HepG2 (cell line): ENCODE data around the gene KIAA1549. TPM values are rescaled to one million over a fixed set of nuclear protein-coding genes. Genes with fewer than 3 reads are reported as not detected.

ENCODE experiments used
- ATAC-seq: fragments of 200-7000 bp; cut with Tn5 transposase; 3 replicates; pipeline ENCODE4 v1.9.1; 2020; ENCODE audit warnings: mild to moderate bottlenecking, moderate library complexity
- BruUV-seq: library from RNA; stranded (reverse); fragments of 400-500 nt; replicated peaks from 2 replicates; lab custom pipeline; 2021; lab: Mats Ljungman, UMichigan
- CTCF ChIA-PET: fragments of 300-600 bp; formaldehyde crosslinking; extraction: SDS; loops from one replicate; lab custom pipeline; 2021; ENCODE audit warnings: low total read pairs, inconsistent platforms, low intra/inter-chr PET ratio; lab: Yijun Ruan, JAX
- POLR2A ChIA-PET: fragments of 350-600 bp; sonication (Branson Sonifier 250); formaldehyde crosslinking; loops from one replicate; lab custom pipeline; 2020; ENCODE audit warnings: antibody characterized with exemption, inconsistent platforms; lab: Yijun Ruan, JAX
- DNase-seq: peaks from one replicate; pipeline ENCODE4 v3.0.0-alpha.2; 2015; ENCODE audit warnings: low spot score
- FAIRE-seq: peaks from 3 replicates; lab custom pipeline; 2011; peaks lifted over from hg19 to GRCh38; lab: Jason Lieb, UNC
- H2AFZ ChIP-seq: one replicate; pipeline ENCODE4 v1.6.1; 2011; ENCODE audit warnings: low read length, inconsistent platforms
- H3K27ac ChIP-seq: fragments of 300-600 bp; 3 replicates; pipeline ENCODE4 v1.8.0; 2011; ENCODE audit warnings: mixed run types, mild to moderate bottlenecking, mixed read lengths, low read length, inconsistent platforms; ENCODE audit not compliant: insufficient read depth; ENCODE audit errors: extremely low read length
- H3K27me3 ChIP-seq, 2 experiments: fragments of 200-600 bp in 1 of 2; 2 replicates in 1 of 2; 3 replicates in 1 of 2; pipeline versions ENCODE4 v1.6.0 to v1.8.0; 2011; ENCODE audit warnings: low read length in 2 of 2, mild to moderate bottlenecking in 2 of 2, moderate library complexity in 2 of 2, inconsistent platforms in 1 of 2; ENCODE audit not compliant: insufficient read depth in 2 of 2, control insufficient read depth in 1 of 2
- H3K36me3 ChIP-seq, 2 experiments: fragments of 200-600 bp in 1 of 2; replicated peaks in 1 of 2; 2 replicates in 1 of 2; 3 replicates in 1 of 2; pipeline versions ENCODE4 v1.5.1 to v1.8.0; 2011; ENCODE audit warnings: low read length in 2 of 2, inconsistent platforms in 1 of 2; ENCODE audit not compliant: insufficient read depth in 2 of 2, control insufficient read depth in 1 of 2
- H3K4me1 ChIP-seq: 2 replicates; pipeline ENCODE4 v1.5.1; 2012; ENCODE audit warnings: low read length, inconsistent platforms; ENCODE audit not compliant: insufficient read depth
- H3K4me2 ChIP-seq: 2 replicates; pipeline ENCODE4 v1.6.0; 2011; ENCODE audit warnings: low read depth, low read length, inconsistent platforms
- H3K4me3 ChIP-seq, 3 experiments: fragments of 200-600 bp in 1 of 3; sonication (generic), shearing (Covaris generic) in 1 of 3; replicated peaks in 1 of 3; 2 replicates each; pipeline ENCODE4 v1.5.1; 2011 to 2016; ENCODE audit warnings: low read length in 3 of 3, inconsistent platforms in 2 of 3, low read depth in 2 of 3, mild to moderate bottlenecking in 2 of 3, control low read depth in 1 of 3, mixed read lengths in 1 of 3; ENCODE audit not compliant: insufficient read depth in 1 of 3
- H3K79me2 ChIP-seq: one replicate; pipeline ENCODE4 v1.6.1; 2011; ENCODE audit warnings: low read length, inconsistent platforms; ENCODE audit not compliant: insufficient read depth
- H3K9ac ChIP-seq: 2 replicates; pipeline ENCODE4 v1.6.0; 2011; ENCODE audit warnings: mild to moderate bottlenecking, low read depth, low read length, inconsistent platforms; ENCODE audit not compliant: insufficient read depth
- H3K9me3 ChIP-seq: 2 replicates; pipeline ENCODE4 v1.5.1; 2012; ENCODE audit warnings: mild to moderate bottlenecking, low read length
- H4K20me1 ChIP-seq: 2 replicates; pipeline ENCODE4 v1.6.0; 2011; ENCODE audit warnings: inconsistent platforms, mild to moderate bottlenecking, low read length, moderate library complexity; ENCODE audit not compliant: insufficient read depth
- CREM ChIP-seq, 2 experiments: sonication (generic) in 1 of 2; formaldehyde crosslinking in 1 of 2; IDR thresholded peaks; 2 replicates each; pipeline versions ENCODE4 v1.4.0 to v1.6.1; 2016 to 2020; ENCODE audit warnings: antibody characterized with exemption in 1 of 2, mild to moderate bottlenecking in 1 of 2, missing genetic modification reagents in 1 of 2
- E2F2 ChIP-seq: sonication (generic); formaldehyde crosslinking; IDR thresholded peaks from 2 replicates; pipeline ENCODE4 v1.4.0; 2020; ENCODE audit warnings: missing genetic modification reagents, borderline replicate concordance
- HMGXB3 ChIP-seq: sonication (generic); formaldehyde crosslinking; IDR thresholded peaks from 2 replicates; pipeline ENCODE4 v1.4.0; 2020; ENCODE audit warnings: missing genetic modification reagents, borderline replicate concordance
- KDM5A ChIP-seq: fragments of 200-600 bp; sonication (generic); IDR thresholded peaks from 2 replicates; pipeline ENCODE4 v1.7.0; 2018; ENCODE audit warnings: antibody characterized with exemption, mild to moderate bottlenecking, low read length, borderline replicate concordance
- RFX1 ChIP-seq: fragments of 450-650 bp; IDR thresholded peaks from 2 replicates; pipeline ENCODE4 v1.6.1; 2017
- ZKSCAN1 ChIP-seq: fragments of 150-350 bp; IDR thresholded peaks from 2 replicates; pipeline ENCODE4 v1.6.1; 2014; ENCODE audit warnings: low read length
- ZNF10 ChIP-seq: sonication (generic); formaldehyde crosslinking; IDR thresholded peaks from 2 replicates; pipeline ENCODE4 v1.4.0; 2020; ENCODE audit warnings: mild to moderate bottlenecking, low read depth, missing genetic modification reagents, borderline replicate concordance
- ZNF207 ChIP-seq: fragments of 450-650 bp; IDR thresholded peaks from 2 replicates; pipeline ENCODE4 v1.6.1; 2016; ENCODE audit warnings: antibody characterized with exemption, borderline replicate concordance
- ZNF446 ChIP-seq: sonication (generic); formaldehyde crosslinking; IDR thresholded peaks from 2 replicates; pipeline ENCODE4 v1.5.0; 2020; ENCODE audit warnings: mild to moderate bottlenecking, missing genetic modification reagents
- WGBS: methylation state at CpG from one replicate; pipeline ENCODE4 v1.1.6; 2017; ENCODE audit warnings: low lambda C conversion rate; 5-methylcytosine and 5-hydroxymethylcytosine counted together
- in situ Hi-C: cut with HindIII; loops from 2 replicates; pipeline ENCODE4 v1.10.0; 2017; ENCODE audit warnings: low pct_unique_long_range_greater_than_20kb; ENCODE audit not compliant: extremely low pct_ligation_motif_present
- intact Hi-C: fragments of 100-400 bp; cut with micrococcal nuclease; formaldehyde crosslinking; loops from one replicate; pipeline ENCODE4 v1.10.0; 2022; ENCODE audit not compliant: unreplicated experiment
- polyA plus RNA-seq, 8 experiments: library from polyadenylated mRNA; depleted of rRNA in 3 of 8; stranded (reverse) in 7 of 8; unstranded in 1 of 8; fragments of >200 nt; fragmentation: Illumina TruSeq in 4 of 8; extraction: Trizol in 4 of 8; gene quantifications; 2 replicates each; pipeline versions ENCODE4 v1.2.1 to v1.2.3, GENCODE V29; 2011 to 2016; ENCODE audit warnings: low read depth in 4 of 8, missing spikeins in 1 of 8, mixed read lengths in 1 of 8; ENCODE audit not compliant: insufficient read depth in 1 of 8
- total RNA-seq, 5 experiments: library from RNA; depleted of rRNA; stranded (reverse); fragments of >200 nt; fragmentation: Illumina TruSeq; extraction: Trizol; gene quantifications; 2 replicates each; pipeline ENCODE4 v1.2.3, GENCODE V29; 2016; ENCODE audit warnings: low read depth in 1 of 5
- TF ChIP-seq, protein P1 (sequence below): IDR thresholded peaks from 2 replicates; pipeline ENCODE4 v1.4.0; 2020; ENCODE audit warnings: mild to moderate bottlenecking, missing genetic modification reagents

Gene KIAA1549
- total and polyA plus RNA-seq, 2 of the 13 experiments (the other 11 are each of a cell fraction or from before 2014, with no cell fraction given), result 1.1 to 1.8 TPM

GRCh38 chr7:138849701-138850100, 131.5 kb downstream of the KIAA1549 start:
- ChIA-PET POLR2A (no interaction called here), CTCF (no interaction called here)
- ATAC-seq (no peak), FAIRE-seq (no peak), DNase-seq (no peak)
- intact Hi-C loops (no loop called here), in situ Hi-C loops (no loop called here)
- Histone ChIP-seq H3K79me2 (no peaks in the 10 kb centered on the region), H3K9me3 (no peaks in the 10 kb centered on the region), H3K4me2 (no peak overlapping the region), H3K9ac (no peak overlapping the region), H3K27me3 (no peaks in the 10 kb centered on the region), H4K20me1 (no peaks in the 10 kb centered on the region), H3K27ac (no peak overlapping the region), H2AFZ (no peak overlapping the region), H3K36me3 (no peaks in the 10 kb centered on the region; a peak in 1 of 5 replicates), H3K4me1 (no peaks in the 10 kb centered on the region), H3K4me3 (no peak overlapping the region)
- 96% methylated on average over 5 of the region's 5 CpGs for WGBS
- TF ChIP-seq KDM5A (no peak), ZNF10 (CRISPR knock-in tag) (no peak), ZNF446 (no peak), HMGXB3 (no peak), RFX1 (no peak), ZKSCAN1 (no peak), E2F2 (no peak), CREM (IDR thresholded peaks at IDR 0.05) (no peak), CREM (CRISPR knock-in tag; IDR thresholded peaks at IDR 0.05) (no peak), ZNF207 (no peak)
- TF ChIP-seq, protein P1, sequence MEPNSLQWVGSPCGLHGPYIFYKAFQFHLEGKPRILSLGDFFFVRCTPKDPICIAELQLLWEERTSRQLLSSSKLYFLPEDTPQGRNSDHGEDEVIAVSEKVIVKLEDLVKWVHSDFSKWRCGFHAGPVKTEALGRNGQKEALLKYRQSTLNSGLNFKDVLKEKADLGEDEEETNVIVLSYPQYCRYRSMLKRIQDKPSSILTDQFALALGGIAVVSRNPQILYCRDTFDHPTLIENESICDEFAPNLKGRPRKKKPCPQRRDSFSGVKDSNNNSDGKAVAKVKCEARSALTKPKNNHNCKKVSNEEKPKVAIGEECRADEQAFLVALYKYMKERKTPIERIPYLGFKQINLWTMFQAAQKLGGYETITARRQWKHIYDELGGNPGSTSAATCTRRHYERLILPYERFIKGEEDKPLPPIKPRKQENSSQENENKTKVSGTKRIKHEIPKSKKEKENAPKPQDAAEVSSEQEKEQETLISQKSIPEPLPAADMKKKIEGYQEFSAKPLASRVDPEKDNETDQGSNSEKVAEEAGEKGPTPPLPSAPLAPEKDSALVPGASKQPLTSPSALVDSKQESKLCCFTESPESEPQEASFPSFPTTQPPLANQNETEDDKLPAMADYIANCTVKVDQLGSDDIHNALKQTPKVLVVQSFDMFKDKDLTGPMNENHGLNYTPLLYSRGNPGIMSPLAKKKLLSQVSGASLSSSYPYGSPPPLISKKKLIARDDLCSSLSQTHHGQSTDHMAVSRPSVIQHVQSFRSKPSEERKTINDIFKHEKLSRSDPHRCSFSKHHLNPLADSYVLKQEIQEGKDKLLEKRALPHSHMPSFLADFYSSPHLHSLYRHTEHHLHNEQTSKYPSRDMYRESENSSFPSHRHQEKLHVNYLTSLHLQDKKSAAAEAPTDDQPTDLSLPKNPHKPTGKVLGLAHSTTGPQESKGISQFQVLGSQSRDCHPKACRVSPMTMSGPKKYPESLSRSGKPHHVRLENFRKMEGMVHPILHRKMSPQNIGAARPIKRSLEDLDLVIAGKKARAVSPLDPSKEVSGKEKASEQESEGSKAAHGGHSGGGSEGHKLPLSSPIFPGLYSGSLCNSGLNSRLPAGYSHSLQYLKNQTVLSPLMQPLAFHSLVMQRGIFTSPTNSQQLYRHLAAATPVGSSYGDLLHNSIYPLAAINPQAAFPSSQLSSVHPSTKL, result no peak
- BruUV-seq, result no TSS peak
